ENCODE measurements around the gene ATP8B4.
"Not testable (repeated sequence)": the region's sequence is repeated elsewhere in the genome, so short reads cannot be mapped to it uniquely, and the experiment has no call there.

The ATP8B4 gene

DNA sequence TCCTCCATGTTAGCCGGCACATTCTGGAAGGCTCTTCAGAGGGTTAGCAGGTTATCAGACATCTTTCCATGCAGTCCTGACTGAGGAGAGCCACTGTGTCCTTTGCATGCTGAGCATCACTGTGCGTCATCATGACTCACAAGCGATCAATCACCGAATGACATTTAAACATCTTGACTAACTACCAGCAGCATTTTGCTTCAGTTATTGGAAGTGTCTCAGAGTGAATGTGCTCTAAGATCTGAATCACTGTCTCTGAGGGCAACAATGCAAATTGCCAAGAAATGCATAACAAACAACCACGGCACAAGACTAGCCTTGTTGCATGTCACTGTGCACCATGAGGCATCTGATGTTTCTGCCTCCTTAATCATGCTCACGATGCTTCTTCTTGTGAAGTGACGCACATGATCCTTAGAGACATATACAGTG, 18.3 kb upstream of the ATP8B4 start:
- H2AFZ ChIP-seq (ENCODE audit: low read length) = no peak overlapping the region
- H4K20me1 ChIP-seq (ENCODE audit: insufficient read depth, low read length) = no peaks in the 10 kb centered on the region
- no peak overlapping the region for H3K9ac ChIP-seq (ENCODE audit: low read length)
- H3K4me2 ChIP-seq (ENCODE audit: low read length) = no peak overlapping the region
- H3K27ac ChIP-seq (ENCODE audit: low read depth, low read length, poor library complexity, severe bottlenecking) = no peak overlapping the region
- no peaks in the 10 kb centered on the region for H3K79me2 ChIP-seq (ENCODE audit: insufficient read depth, low read length)
- no peaks in the 10 kb centered on the region for H3K9me3 ChIP-seq (ENCODE audit: low read length)
- H3K27me3 ChIP-seq (ENCODE audit: insufficient read depth, low read length) = no peaks in the 10 kb centered on the region
- no peaks in the 10 kb centered on the region for H3F3A ChIP-seq (ENCODE audit: insufficient read depth, low read length)
- H3K4me3 ChIP-seq (ENCODE audit: low read depth, low read length, poor library complexity, severe bottlenecking) = no peak overlapping the region
- no peaks in the 10 kb centered on the region for H3K9me2 ChIP-seq (ENCODE audit: low read depth, low read length)
- H3K36me3 ChIP-seq (ENCODE audit: insufficient read depth, low read length) = no peaks in the 10 kb centered on the region
- no peaks in the 10 kb centered on the region for H3K4me1 ChIP-seq (ENCODE audit: insufficient read depth, low read length, severe bottlenecking)
- no peak for TF ChIP-seq EZH2 (IDR thresholded peaks at IDR 0.05; ENCODE audit: borderline replicate concordance, low read length)
- TF ChIP-seq CTCF (IDR thresholded peaks at IDR 0.05; ENCODE audit: low read length) = no peak

- no peaks in the 10 kb centered on the region for H3K36me3 ChIP-seq (ENCODE audit: insufficient read depth, low read length)
- H3K27me3 ChIP-seq (ENCODE audit: insufficient read depth, low read length) = no peaks in the 10 kb centered on the region
- no peaks in the 10 kb centered on the region for H3F3A ChIP-seq (ENCODE audit: insufficient read depth, low read length)
- no peak overlapping the region for H3K27ac ChIP-seq (ENCODE audit: low read depth, low read length, poor library complexity, severe bottlenecking)
- H3K9me3 ChIP-seq (ENCODE audit: low read length) = no peaks in the 10 kb centered on the region
- H3K4me2 ChIP-seq (ENCODE audit: low read length) = no peak overlapping the region
- H3K4me3 ChIP-seq (ENCODE audit: low read depth, low read length, poor library complexity, severe bottlenecking) = no peak overlapping the region
- no peaks in the 10 kb centered on the region for H3K4me1 ChIP-seq (ENCODE audit: insufficient read depth, low read length, severe bottlenecking)
- H2AFZ ChIP-seq (ENCODE audit: low read length) = no peak overlapping the region
- no peak overlapping the region for H3K9ac ChIP-seq (ENCODE audit: low read length)
- H3K9me2 ChIP-seq (ENCODE audit: low read depth, low read length) = no peaks in the 10 kb centered on the region
- no peaks in the 10 kb centered on the region for H3K79me2 ChIP-seq (ENCODE audit: insufficient read depth, low read length)
- H4K20me1 ChIP-seq (ENCODE audit: insufficient read depth, low read length) = no peaks in the 10 kb centered on the region
- TF ChIP-seq EZH2 (IDR thresholded peaks at IDR 0.05; ENCODE audit: borderline replicate concordance, low read length) (no peak), CTCF (IDR thresholded peaks at IDR 0.05; ENCODE audit: low read length) (no peak)
These were observed 16.1 kb upstream of the ATP8B4 start for GRCh38 chr15:50135031-50135551.

DNA sequence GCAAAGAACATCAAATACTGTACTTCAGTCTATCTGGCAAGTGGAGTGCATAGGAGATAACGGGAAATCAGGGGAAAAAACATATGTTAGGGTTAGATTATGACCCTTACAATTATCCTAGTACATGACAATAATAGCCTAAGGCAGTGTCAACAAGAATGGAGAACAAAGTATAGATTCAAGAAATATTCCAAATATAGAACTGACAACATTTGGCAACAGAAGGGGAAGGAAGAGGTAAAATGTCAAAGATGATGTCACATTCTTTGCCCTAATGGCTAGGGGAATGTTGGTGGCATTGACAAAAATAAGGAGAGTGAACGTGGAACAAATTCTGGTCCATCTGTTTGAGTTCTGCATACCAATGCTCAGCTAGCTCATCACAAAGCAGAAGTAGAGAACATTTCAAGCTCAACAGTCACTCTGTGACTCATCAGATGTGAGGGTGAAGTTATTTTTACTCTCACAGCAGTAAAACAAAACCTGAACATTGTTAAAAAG, 15.5 kb upstream of the ATP8B4 start:
- no peak overlapping the region for H3K9ac ChIP-seq (ENCODE audit: low read length)

GRCh38 chr15:50132251-50132984, 13.4 kb upstream of the ATP8B4 start:
- not testable (repeated sequence) for H3K27ac ChIP-seq (ENCODE audit: low read depth, low read length, poor library complexity, severe bottlenecking); H3K4me3 ChIP-seq (ENCODE audit: low read depth, low read length, poor library complexity, severe bottlenecking); H3K9me2 ChIP-seq (ENCODE audit: low read depth, low read length); H3K4me1 ChIP-seq (ENCODE audit: insufficient read depth, low read length, severe bottlenecking); H3K9ac ChIP-seq (ENCODE audit: low read length); H3K36me3 ChIP-seq (ENCODE audit: insufficient read depth, low read length); H4K20me1 ChIP-seq (ENCODE audit: insufficient read depth, low read length); H3K79me2 ChIP-seq (ENCODE audit: insufficient read depth, low read length); H3K27me3 ChIP-seq (ENCODE audit: insufficient read depth, low read length); H3K9me3 ChIP-seq (ENCODE audit: low read length); H3F3A ChIP-seq (ENCODE audit: insufficient read depth, low read length); H2AFZ ChIP-seq (ENCODE audit: low read length); H3K4me2 ChIP-seq (ENCODE audit: low read length)

More for the DNA sequence above, 15.5 kb upstream of the ATP8B4 start:
- H3K4me2 ChIP-seq (ENCODE audit: low read length) = no peak overlapping the region
- no peak for TF ChIP-seq EZH2 (IDR thresholded peaks at IDR 0.05; ENCODE audit: borderline replicate concordance, low read length)
- no peak for TF ChIP-seq CTCF (IDR thresholded peaks at IDR 0.05; ENCODE audit: low read length)
- H4K20me1 ChIP-seq (ENCODE audit: insufficient read depth, low read length) = no peaks in the 10 kb centered on the region
- no peaks in the 10 kb centered on the region for H3K4me1 ChIP-seq (ENCODE audit: insufficient read depth, low read length, severe bottlenecking)
- no peaks in the 10 kb centered on the region for H3F3A ChIP-seq (ENCODE audit: insufficient read depth, low read length)
- no peaks in the 10 kb centered on the region for H3K9me2 ChIP-seq (ENCODE audit: low read depth, low read length)
- H3K4me3 ChIP-seq (ENCODE audit: low read depth, low read length, poor library complexity, severe bottlenecking) = no peak overlapping the region
- no peaks in the 10 kb centered on the region for H3K9me3 ChIP-seq (ENCODE audit: low read length)
- H3K36me3 ChIP-seq (ENCODE audit: insufficient read depth, low read length) = no peaks in the 10 kb centered on the region
- H3K79me2 ChIP-seq (ENCODE audit: insufficient read depth, low read length) = no peaks in the 10 kb centered on the region
- no peaks in the 10 kb centered on the region for H3K27me3 ChIP-seq (ENCODE audit: insufficient read depth, low read length)
- H3K27ac ChIP-seq (ENCODE audit: low read depth, low read length, poor library complexity, severe bottlenecking) = no peak overlapping the region
- H2AFZ ChIP-seq (ENCODE audit: low read length) = no peak overlapping the region
